Pulmonary artery endothelial cell (primary cell): ENCODE data around the gene NEDD9. TPM values are rescaled to one million over a fixed set of nuclear protein-coding genes. Genes with fewer than 3 reads are reported as not detected.

ENCODE experiments used
- DNase-seq: peaks from one replicate; pipeline ENCODE4 v3.0.0-alpha.2; 2011; ENCODE audit warnings: low read depth, low spot score
- total RNA-seq: library from RNA; depleted of rRNA; stranded (reverse); fragments of >200 nt; gene quantifications from 2 replicates; pipeline ENCODE4 v1.2.3, GENCODE V29; 2014

Gene NEDD9
- 32.8 and 51.5 TPM in 2 replicates for total RNA-seq

GRCh38 chr6:11232193-11232769 is at the start of gene NEDD9:
Gene NEDD9, minus strand, starts transcription at chr6:11232668. Its CDS starts 153 bp downstream, at chr6:11232515.
- DNase-seq, result peak; percentile 94

GRCh38 chr6:11282245-11282644 is 49.8 kb upstream of the NEDD9 start:
- no peak for DNase-seq

- no peak for DNase-seq
Measured at GRCh38 chr6:11280394-11280793, 47.9 kb upstream of the NEDD9 start.

GRCh38 chr6:11279284-11279689 is 46.8 kb upstream of the NEDD9 start:
- no peak for DNase-seq

- DNase-seq, result no peak
Measured at GRCh38 chr6:11278207-11278559, 45.7 kb upstream of the NEDD9 start.

GRCh38 chr6:11277275-11278206 is 45.1 kb upstream of the NEDD9 start:
- DNase-seq, result peak; percentile 13

GRCh38 chr6:11276911-11277274 is 44.4 kb upstream of the NEDD9 start:
- no peak for DNase-seq

- no peak for DNase-seq
Measured at GRCh38 chr6:11276228-11276627, 43.8 kb upstream of the NEDD9 start.

GRCh38 chr6:11275598-11275997 is 43.1 kb upstream of the NEDD9 start:
- no peak for DNase-seq

- no peak for DNase-seq
Measured at GRCh38 chr6:11273406-11274065, 41.1 kb upstream of the NEDD9 start.

- no peak for DNase-seq
Measured at GRCh38 chr6:11272491-11273192, 40.2 kb upstream of the NEDD9 start.

GRCh38 chr6:11271228-11272020 is 39.0 kb upstream of the NEDD9 start:
- DNase-seq, result no peak

- no peak for DNase-seq
Measured at GRCh38 chr6:11270030-11271027, 37.9 kb upstream of the NEDD9 start.

GRCh38 chr6:11268978-11269377 is 36.5 kb upstream of the NEDD9 start:
- no peak for DNase-seq

- DNase-seq, result no peak
Measured at GRCh38 chr6:11266926-11267325, 34.5 kb upstream of the NEDD9 start.

- DNase-seq, result no peak
Measured at GRCh38 chr6:11265932-11266331, 33.5 kb upstream of the NEDD9 start.

GRCh38 chr6:11264100-11264499 is 31.6 kb upstream of the NEDD9 start:
- DNase-seq, result no peak

- DNase-seq, result peak; percentile 68
Measured at GRCh38 chr6:11263291-11263775, 30.9 kb upstream of the NEDD9 start.

- no peak for DNase-seq
Measured at GRCh38 chr6:11262242-11262641, 29.8 kb upstream of the NEDD9 start.
